HG03457 (cell line): ENCODE results near the gene C14orf93.
"Not testable (repeated sequence)": the region's sequence is repeated elsewhere in the genome, so short reads cannot be mapped to it uniquely, and the experiment has no call there.

Source experiments
- ATAC-seq: cut with Tn5 transposase; IDR thresholded peaks from one replicate; pipeline ENCODE4 v1.9.1; 2021; ENCODE audit warnings: moderate number of reproducible peaks; ENCODE audit not compliant: unreplicated experiment

The C14orf93 gene

GRCh38 chr14:22977684-22978486 is 32.1 kb downstream of the C14orf93 start:
- no peak for ATAC-seq

- no peak for ATAC-seq
Measured at GRCh38 chr14:22977434-22977683, 32.6 kb downstream of the C14orf93 start.

GRCh38 chr14:22976620-22977433 is 33.1 kb downstream of the C14orf93 start:
- ATAC-seq, result no peak

GRCh38 chr14:22974530-22975313 is 35.2 kb downstream of the C14orf93 start:
- no peak for ATAC-seq

- ATAC-seq, result no peak
Measured at GRCh38 chr14:22973217-22974032, 36.5 kb downstream of the C14orf93 start.

- no peak for ATAC-seq
Measured at GRCh38 chr14:22972313-22972930, 37.5 kb downstream of the C14orf93 start.

GRCh38 chr14:22971152-22971551 is 38.8 kb downstream of the C14orf93 start:
- no peak for ATAC-seq

GRCh38 chr14:22966783-22967269 is 43.1 kb downstream of the C14orf93 start:
- no peak for ATAC-seq

GRCh38 chr14:22965916-22966782 is 43.8 kb downstream of the C14orf93 start:
- not testable (repeated sequence) for ATAC-seq

- ATAC-seq, result no peak
Measured at GRCh38 chr14:22962061-22962676, 47.8 kb downstream of the C14orf93 start.

GRCh38 chr14:22955702-22956569 is 54.0 kb downstream of the C14orf93 start:
- ATAC-seq, result no peak

- no peak for ATAC-seq
Measured at GRCh38 chr14:22952418-22952817, 57.5 kb downstream of the C14orf93 start.

GRCh38 chr14:22951795-22952194 is 58.1 kb downstream of the C14orf93 start:
- not testable (repeated sequence) for ATAC-seq

- ATAC-seq, result no peak
Measured at GRCh38 chr14:22945642-22946041, 64.3 kb downstream of the C14orf93 start.

- no peak for ATAC-seq
Measured at GRCh38 chr14:22939684-22940083, 70.3 kb downstream of the C14orf93 start.
